Measurements from ENCODE around the gene AK1. TPM values are rescaled to one million over a fixed set of nuclear protein-coding genes. Genes with fewer than 3 reads are reported as not detected.
"Not testable (repeated sequence)": the region's sequence is repeated elsewhere in the genome, so short reads cannot be mapped to it uniquely, and the experiment has no call there.

Gene AK1
- total RNA-seq, 1 donor from 2014 or later = 20.4 TPM

DNA sequence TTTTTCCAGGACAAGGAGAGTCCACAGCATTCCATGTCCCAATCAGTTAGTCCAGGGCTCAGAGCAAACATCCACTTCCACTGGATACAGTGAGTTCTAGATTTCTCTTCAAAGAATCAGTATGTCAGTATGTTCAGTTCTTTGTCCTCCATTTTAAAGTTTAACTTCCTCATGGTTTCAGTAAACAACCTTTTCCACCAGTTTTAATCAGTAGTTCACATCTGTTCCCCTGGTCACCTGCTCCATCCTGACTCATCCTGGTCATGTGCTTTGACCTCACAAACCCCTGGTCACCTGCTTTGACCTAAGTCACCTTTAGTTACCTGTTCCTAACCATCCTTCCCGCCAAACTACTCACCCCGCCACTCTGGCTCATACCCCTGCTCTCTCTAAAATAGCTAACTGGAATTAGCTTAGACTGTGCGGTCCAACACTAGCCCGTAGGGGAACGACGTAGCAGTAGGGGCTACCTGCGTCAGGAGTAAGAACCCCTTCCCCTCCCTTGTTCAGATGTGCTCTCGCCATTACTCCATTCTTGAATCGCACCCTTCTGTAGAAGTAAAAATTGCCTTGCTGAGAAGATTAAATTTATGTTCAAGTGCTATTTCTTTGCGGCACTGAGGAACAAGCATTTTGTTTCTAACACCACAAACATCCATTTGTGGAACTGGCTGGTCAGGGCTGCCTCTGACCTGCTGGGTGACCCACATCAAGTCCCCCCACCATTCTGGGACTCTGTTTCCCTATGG, 28.5 kb downstream of the AK1 start:
- DNase-seq (ENCODE audit: low read depth in 2 of 2) = no peak

DNA sequence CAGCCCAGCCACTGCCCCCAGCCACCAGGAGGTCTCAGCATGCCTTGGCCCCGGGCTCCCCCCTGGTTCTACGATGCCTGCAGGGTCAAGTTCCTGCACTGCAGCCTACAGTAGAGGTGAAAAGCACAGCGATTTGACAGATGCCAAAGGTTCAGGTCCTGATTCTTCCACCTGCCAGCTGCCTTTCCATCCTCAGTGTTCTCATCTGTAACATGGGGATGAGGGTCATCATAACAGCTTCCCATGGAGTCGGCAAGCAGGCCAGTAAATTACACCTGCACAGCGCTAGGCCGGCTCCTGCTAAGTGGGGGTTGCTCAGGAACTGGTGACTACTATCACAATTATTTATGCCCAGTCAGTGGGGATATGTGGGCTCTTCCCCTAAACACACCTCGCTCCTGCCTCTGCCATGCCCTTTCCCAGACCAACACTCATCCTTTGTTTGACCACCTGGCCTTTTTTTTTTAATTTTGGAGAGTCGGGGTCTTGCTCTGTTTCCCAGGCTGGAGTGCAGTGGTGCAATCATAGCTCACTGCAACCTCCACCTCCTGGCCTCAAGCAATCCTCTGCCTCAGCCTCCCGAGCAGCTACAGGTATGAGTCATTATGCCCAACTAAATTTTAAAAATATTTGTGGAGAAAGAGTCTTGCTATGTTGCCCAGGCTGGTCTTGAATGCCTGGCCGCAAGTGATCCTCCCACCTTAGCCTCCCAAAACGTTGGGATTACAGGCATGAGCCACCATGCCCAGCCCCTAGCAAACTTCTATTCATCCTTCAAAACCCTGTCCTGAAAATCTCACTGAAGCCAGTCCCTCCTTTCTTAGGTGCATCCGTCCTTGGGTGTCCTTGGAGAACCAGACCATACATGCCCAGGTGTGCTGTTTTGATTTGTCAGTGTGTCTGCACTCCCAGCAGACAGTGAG, 29.4 kb downstream of the AK1 start:
- no peak for DNase-seq (ENCODE audit: low read depth in 2 of 2)

DNA sequence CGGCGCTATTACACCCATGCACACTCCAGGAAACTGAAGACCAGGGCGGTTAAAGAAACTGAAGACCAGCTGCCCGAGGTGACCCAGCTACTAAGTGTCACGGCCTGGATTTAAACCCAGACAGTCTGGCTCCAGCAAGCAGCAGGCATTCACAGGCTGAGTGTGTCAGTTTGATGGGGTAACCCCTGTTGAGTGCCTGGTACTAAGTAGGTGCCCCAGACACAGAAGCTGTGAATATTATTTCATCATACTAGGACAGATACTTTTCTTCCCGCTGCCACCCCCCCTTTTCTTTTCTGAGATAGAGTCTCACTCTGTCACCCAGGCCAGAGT, 30.3 kb downstream of the AK1 start:
- peak in 1 of 2 donors; percentile 80 for DNase-seq (ENCODE audit: low read depth in 2 of 2)

GRCh38 chr9:127846443-127847177, 30.9 kb downstream of the AK1 start:
- DNase-seq (ENCODE audit: low read depth in 2 of 2) = peak in 1 of 2 donors; percentile 48

GRCh38 chr9:127845619-127846018, 31.9 kb downstream of the AK1 start:
- not testable (repeated sequence) for DNase-seq (ENCODE audit: low read depth in 2 of 2)

GRCh38 chr9:127844821-127845359, 32.6 kb downstream of the AK1 start:
- peak in 1 of 2 donors; percentile 84 for DNase-seq (ENCODE audit: low read depth in 2 of 2)

DNA sequence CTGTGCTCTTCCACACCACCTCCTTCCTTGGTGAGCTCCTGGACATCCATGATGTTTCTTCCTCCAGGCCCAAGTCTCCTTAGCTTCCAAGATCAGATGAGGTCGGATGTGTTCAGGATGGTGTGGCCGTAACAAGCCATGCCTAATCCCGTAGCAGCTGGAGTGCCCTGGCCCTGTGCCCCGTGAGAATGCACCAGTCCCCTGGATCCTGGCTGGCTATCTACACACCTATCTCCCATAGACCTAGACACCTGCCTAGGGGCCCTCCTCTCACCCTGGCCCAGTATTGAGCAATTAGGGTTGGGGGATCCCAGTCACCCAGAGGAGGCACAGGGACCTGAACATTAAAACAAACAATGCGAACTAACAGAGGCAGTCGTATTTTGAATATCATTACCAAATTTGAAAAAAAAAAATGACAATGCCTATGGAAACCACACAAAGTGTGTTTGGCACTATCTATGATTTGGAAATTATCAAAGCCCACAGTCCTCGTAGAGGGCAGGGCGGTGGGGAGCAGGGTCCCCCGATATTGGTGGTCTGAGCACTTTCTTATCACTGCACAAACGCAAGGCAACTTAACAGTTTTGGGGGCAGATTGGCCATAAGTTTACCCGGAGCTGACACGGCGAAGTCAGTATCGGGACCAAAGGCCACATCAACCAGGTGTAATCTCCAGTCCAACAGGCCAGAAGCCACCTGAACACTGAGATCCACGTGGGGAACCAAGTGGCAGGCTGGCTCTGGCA, 36.2 kb downstream of the AK1 start:
- DNase-seq (ENCODE audit: low read depth in 2 of 2) = peak in 1 of 2 donors; percentile 5

GRCh38 chr9:127838375-127839078, 38.9 kb downstream of the AK1 start:
- peak; percentile 75 to 98 for DNase-seq (ENCODE audit: low read depth in 2 of 2)

GRCh38 chr9:127837346-127837745, 40.1 kb downstream of the AK1 start:
- DNase-seq (ENCODE audit: low read depth in 2 of 2) = peak in 1 of 2 donors; percentile 37

- not testable (repeated sequence) for DNase-seq (ENCODE audit: low read depth in 2 of 2)
Observed at GRCh38 chr9:127836561-127836960, 40.9 kb downstream of the AK1 start.

GRCh38 chr9:127835991-127836516, 41.4 kb downstream of the AK1 start:
- peak in 1 of 2 donors; percentile 86 for DNase-seq (ENCODE audit: low read depth in 2 of 2)

GRCh38 chr9:127833555-127833954, 43.9 kb downstream of the AK1 start:
- DNase-seq (ENCODE audit: low read depth in 2 of 2) = no peak

DNA sequence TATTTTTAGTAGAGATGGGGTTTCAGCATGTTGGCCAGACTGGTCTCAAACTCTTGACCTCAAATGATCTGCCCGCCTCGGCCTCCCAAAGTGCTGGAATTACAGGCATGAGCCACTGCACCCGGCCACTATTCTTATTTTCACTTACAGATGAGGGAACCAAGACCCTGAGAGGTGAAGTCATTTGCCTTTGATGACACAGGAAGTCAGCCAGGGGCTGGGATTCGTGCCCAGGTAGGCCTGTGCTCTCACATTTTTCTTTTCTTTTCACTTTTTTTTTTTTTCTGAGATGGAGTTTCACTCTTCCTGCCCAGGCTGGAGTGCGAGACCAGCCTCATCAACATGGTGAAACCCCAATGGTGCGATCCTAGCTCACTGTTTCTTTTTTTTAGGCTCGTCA, 45.2 kb downstream of the AK1 start:
- DNase-seq (ENCODE audit: low read depth in 2 of 2) = no peak

GRCh38 chr9:127829205-127829906, 48.1 kb downstream of the AK1 start:
- DNase-seq (ENCODE audit: low read depth in 2 of 2) = peak in 1 of 2 donors; percentile 1

GRCh38 chr9:127828262-127829031, 49.0 kb downstream of the AK1 start:
- DNase-seq (ENCODE audit: low read depth in 2 of 2) = peak; percentile 39 to 79

- peak in 1 of 2 donors; percentile 19 for DNase-seq (ENCODE audit: low read depth in 2 of 2)
Observed at GRCh38 chr9:127826253-127826913, 51.1 kb downstream of the AK1 start.

DNA sequence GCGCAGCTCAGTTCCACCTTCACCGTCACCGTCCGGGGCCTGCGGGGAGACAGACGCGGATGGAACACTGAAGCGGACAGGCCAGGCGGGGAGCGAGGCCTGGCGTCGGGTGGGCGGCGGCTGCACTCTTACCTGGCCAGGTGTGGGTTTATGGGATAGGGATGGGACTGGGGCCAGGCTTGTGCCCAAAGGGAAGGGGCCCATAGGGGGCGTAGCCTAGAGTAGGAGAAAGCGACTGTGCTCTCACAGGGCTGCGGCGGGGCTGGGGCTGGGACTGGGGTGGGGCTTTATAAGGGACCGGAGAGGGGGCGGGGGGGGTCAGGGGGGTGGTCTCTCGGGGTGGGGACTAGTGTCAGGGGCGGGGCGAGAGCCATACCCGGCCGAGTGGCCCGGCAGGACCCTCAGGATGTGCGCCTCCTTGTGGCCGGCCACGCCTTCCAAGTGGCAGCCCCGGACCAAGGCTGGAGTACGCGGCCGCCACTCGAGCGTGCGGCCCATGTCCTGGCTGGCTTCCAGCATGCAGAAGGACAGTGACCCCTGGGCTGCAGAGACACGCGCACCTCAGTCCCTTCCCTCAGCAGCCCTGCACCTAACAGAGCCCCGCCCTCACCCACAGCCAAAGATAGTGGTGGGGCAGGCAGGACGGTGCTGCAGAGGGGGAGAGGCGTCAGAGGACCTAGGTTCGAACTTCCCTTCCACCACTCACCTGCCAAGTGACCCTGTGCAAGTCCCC, 52.0 kb downstream of the AK1 start:
- DNase-seq (ENCODE audit: low read depth in 2 of 2) = peak in 1 of 2 donors; percentile 40

Data from dermis microvascular lymphatic vessel endothelial cell (primary cell).